Cardiac fibroblast (primary cell): ENCODE measurements around the gene NR6A1.

Source experiments
- DNase-seq, 2 donors: peaks; one replicate each; pipeline versions ENCODE4 v3.0.0 to v3.0.0-alpha.2; 2010; ENCODE audit warnings: low read depth in 2 of 2
- H3K4me3 ChIP-seq, 2 donors: replicated peaks in 1 of 2; 1 replicate in 1 of 2; 2 replicates in 1 of 2; pipeline ENCODE4 v1.5.1; 2011; ENCODE audit warnings: low read depth in 2 of 2, low read length in 2 of 2, mild to moderate bottlenecking in 2 of 2, moderate library complexity in 1 of 2
- CTCF ChIP-seq: IDR thresholded peaks from one replicate; pipeline ENCODE4 v1.5.1; 2011; ENCODE audit warnings: low read depth, mild to moderate bottlenecking, low read length, inconsistent platforms

NR6A1 gene

GRCh38 chr9:124574534-124575375 is 196.4 kb downstream of the NR6A1 start:
- DNase-seq: peak in 1 of 2 donors; percentile 81
- H3K4me3 ChIP-seq: no peak overlapping the region
- TF ChIP-seq CTCF: no peak

GRCh38 chr9:124570942-124571666 is 200.0 kb downstream of the NR6A1 start:
- no peak overlapping the region for H3K4me3 ChIP-seq
- no peak for DNase-seq
- TF ChIP-seq CTCF: no peak

- DNase-seq: no peak
- TF ChIP-seq CTCF: no peak
- H3K4me3 ChIP-seq: no peak overlapping the region
Observed at GRCh38 chr9:124569942-124570341, 201.2 kb downstream of the NR6A1 start.

- no peak for TF ChIP-seq CTCF
- DNase-seq: no peak
- no peak overlapping the region for H3K4me3 ChIP-seq
Observed at GRCh38 chr9:124567362-124567761, 203.7 kb downstream of the NR6A1 start.

- no peak overlapping the region for H3K4me3 ChIP-seq
- no peak for DNase-seq
- TF ChIP-seq CTCF: no peak
Observed at GRCh38 chr9:124562328-124562727, 208.8 kb downstream of the NR6A1 start.

- TF ChIP-seq CTCF: no peak
- H3K4me3 ChIP-seq: no peak overlapping the region
- DNase-seq: peak; percentile 16 to 27
Observed at GRCh38 chr9:124559871-124560270, 211.2 kb downstream of the NR6A1 start.
